HepG2 (cell line): Measurements from ENCODE around the gene ENDOU. TPM values are rescaled to one million over a fixed set of nuclear protein-coding genes. Genes with fewer than 3 reads are reported as not detected.
A peak's percentile ranks its signal among the peaks of the same experiment; 100 is the strongest.

Experiments
- ATAC-seq: fragments of 200-7000 bp; cut with Tn5 transposase; 3 replicates; pipeline ENCODE4 v1.9.1; 2020; ENCODE audit warnings: mild to moderate bottlenecking, moderate library complexity
- BruUV-seq: library from RNA; stranded (reverse); fragments of 400-500 nt; replicated peaks from 2 replicates; lab custom pipeline; 2021; lab: Mats Ljungman, UMichigan
- CTCF ChIA-PET: fragments of 300-600 bp; formaldehyde crosslinking; extraction: SDS; loops from one replicate; lab custom pipeline; 2021; ENCODE audit warnings: low total read pairs, inconsistent platforms, low intra/inter-chr PET ratio; lab: Yijun Ruan, JAX
- POLR2A ChIA-PET: fragments of 350-600 bp; sonication (Branson Sonifier 250); formaldehyde crosslinking; loops from one replicate; lab custom pipeline; 2020; ENCODE audit warnings: antibody characterized with exemption, inconsistent platforms; lab: Yijun Ruan, JAX
- DNase-seq: peaks from one replicate; pipeline ENCODE4 v3.0.0-alpha.2; 2015; ENCODE audit warnings: low spot score
- FAIRE-seq: peaks from 3 replicates; lab custom pipeline; 2011; peaks lifted over from hg19 to GRCh38; lab: Jason Lieb, UNC
- H2AFZ ChIP-seq: one replicate; pipeline ENCODE4 v1.6.1; 2011; ENCODE audit warnings: low read length, inconsistent platforms
- H3K27ac ChIP-seq: fragments of 300-600 bp; 3 replicates; pipeline ENCODE4 v1.8.0; 2011; ENCODE audit warnings: mixed run types, mild to moderate bottlenecking, mixed read lengths, low read length, inconsistent platforms; ENCODE audit not compliant: insufficient read depth; ENCODE audit errors: extremely low read length
- H3K27me3 ChIP-seq, 2 experiments: fragments of 200-600 bp in 1 of 2; 2 replicates in 1 of 2; 3 replicates in 1 of 2; pipeline versions ENCODE4 v1.6.0 to v1.8.0; 2011; ENCODE audit warnings: low read length in 2 of 2, mild to moderate bottlenecking in 2 of 2, moderate library complexity in 2 of 2, inconsistent platforms in 1 of 2; ENCODE audit not compliant: insufficient read depth in 2 of 2, control insufficient read depth in 1 of 2
- H3K36me3 ChIP-seq, 2 experiments: fragments of 200-600 bp in 1 of 2; replicated peaks in 1 of 2; 2 replicates in 1 of 2; 3 replicates in 1 of 2; pipeline versions ENCODE4 v1.5.1 to v1.8.0; 2011; ENCODE audit warnings: low read length in 2 of 2, inconsistent platforms in 1 of 2; ENCODE audit not compliant: insufficient read depth in 2 of 2, control insufficient read depth in 1 of 2
- H3K4me1 ChIP-seq: 2 replicates; pipeline ENCODE4 v1.5.1; 2012; ENCODE audit warnings: low read length, inconsistent platforms; ENCODE audit not compliant: insufficient read depth
- H3K4me2 ChIP-seq: 2 replicates; pipeline ENCODE4 v1.6.0; 2011; ENCODE audit warnings: low read depth, low read length, inconsistent platforms
- H3K4me3 ChIP-seq, 3 experiments: fragments of 200-600 bp in 1 of 3; sonication (generic), shearing (Covaris generic) in 1 of 3; replicated peaks in 1 of 3; 2 replicates each; pipeline ENCODE4 v1.5.1; 2011 to 2016; ENCODE audit warnings: low read length in 3 of 3, inconsistent platforms in 2 of 3, low read depth in 2 of 3, mild to moderate bottlenecking in 2 of 3, control low read depth in 1 of 3, mixed read lengths in 1 of 3; ENCODE audit not compliant: insufficient read depth in 1 of 3
- H3K79me2 ChIP-seq: one replicate; pipeline ENCODE4 v1.6.1; 2011; ENCODE audit warnings: low read length, inconsistent platforms; ENCODE audit not compliant: insufficient read depth
- H3K9ac ChIP-seq: 2 replicates; pipeline ENCODE4 v1.6.0; 2011; ENCODE audit warnings: mild to moderate bottlenecking, low read depth, low read length, inconsistent platforms; ENCODE audit not compliant: insufficient read depth
- H3K9me3 ChIP-seq: 2 replicates; pipeline ENCODE4 v1.5.1; 2012; ENCODE audit warnings: mild to moderate bottlenecking, low read length
- H4K20me1 ChIP-seq: 2 replicates; pipeline ENCODE4 v1.6.0; 2011; ENCODE audit warnings: inconsistent platforms, mild to moderate bottlenecking, low read length, moderate library complexity; ENCODE audit not compliant: insufficient read depth
- HIVEP1 ChIP-seq: sonication (generic); formaldehyde crosslinking; IDR thresholded peaks from 2 replicates; pipeline ENCODE4 v1.4.0; 2020; ENCODE audit warnings: mild to moderate bottlenecking, missing genetic modification reagents
- KDM5B ChIP-seq: sonication (generic); formaldehyde crosslinking; IDR thresholded peaks from 2 replicates; pipeline ENCODE4 v1.4.0; 2020; ENCODE audit warnings: missing genetic modification reagents, mild to moderate bottlenecking, borderline replicate concordance
- MLLT10 ChIP-seq: sonication (generic); formaldehyde crosslinking; IDR thresholded peaks from 2 replicates; pipeline ENCODE4 v1.4.0; 2020; ENCODE audit warnings: missing genetic modification reagents
- SOX13 ChIP-seq, 3 experiments: fragments of 450-650 bp in 1 of 3; sonication (generic) in 1 of 3; formaldehyde crosslinking in 1 of 3; IDR thresholded peaks in 2 of 3; conservative IDR thresholded peaks in 1 of 3; 2 replicates each; pipeline versions ENCODE4 v1.5.0 to v1.6.1; 2016 to 2020; ENCODE audit warnings: antibody characterized with exemption in 1 of 3, mild to moderate bottlenecking in 1 of 3, missing compliant biosample characterization in 1 of 3, missing genetic modification reagents in 1 of 3, moderate library complexity in 1 of 3
- ZFX ChIP-seq: sonication (generic); formaldehyde crosslinking; IDR thresholded peaks from 2 replicates; pipeline ENCODE4 v1.4.0; 2020; ENCODE audit warnings: mild to moderate bottlenecking, low read depth, missing genetic modification reagents, moderate library complexity
- ZNF441 ChIP-seq: sonication (generic); formaldehyde crosslinking; IDR thresholded peaks from 2 replicates; pipeline ENCODE4 v1.7.0; 2021; ENCODE audit warnings: missing genetic modification reagents, borderline replicate concordance
- ZNF614 ChIP-seq: IDR thresholded peaks from 2 replicates; pipeline ENCODE4 v1.6.1; 2018; ENCODE audit warnings: missing biosample characterization, missing genetic modification reagents, inconsistent platforms, borderline replicate concordance
- ZNF619 ChIP-seq: sonication (generic); formaldehyde crosslinking; IDR thresholded peaks from 2 replicates; pipeline ENCODE4 v1.4.0; 2020; ENCODE audit warnings: mild to moderate bottlenecking, missing genetic modification reagents
- ZNF768 ChIP-seq: sonication (generic); formaldehyde crosslinking; IDR thresholded peaks from 2 replicates; pipeline ENCODE4 v1.4.0; 2020; ENCODE audit warnings: missing genetic modification reagents
- ZNF878 ChIP-seq: sonication (generic); formaldehyde crosslinking; IDR thresholded peaks from 2 replicates; pipeline ENCODE4 v1.8.1; 2023; ENCODE audit warnings: mild to moderate bottlenecking, missing genetic modification reagents, moderate library complexity
- WGBS: methylation state at CpG from one replicate; pipeline ENCODE4 v1.1.6; 2017; ENCODE audit warnings: low lambda C conversion rate; 5-methylcytosine and 5-hydroxymethylcytosine counted together
- in situ Hi-C: cut with HindIII; loops from 2 replicates; pipeline ENCODE4 v1.10.0; 2017; ENCODE audit warnings: low pct_unique_long_range_greater_than_20kb; ENCODE audit not compliant: extremely low pct_ligation_motif_present
- intact Hi-C: fragments of 100-400 bp; cut with micrococcal nuclease; formaldehyde crosslinking; loops from one replicate; pipeline ENCODE4 v1.10.0; 2022; ENCODE audit not compliant: unreplicated experiment
- polyA plus RNA-seq, 8 experiments: library from polyadenylated mRNA; depleted of rRNA in 3 of 8; stranded (reverse) in 7 of 8; unstranded in 1 of 8; fragments of >200 nt; fragmentation: Illumina TruSeq in 4 of 8; extraction: Trizol in 4 of 8; gene quantifications; 2 replicates each; pipeline versions ENCODE4 v1.2.1 to v1.2.3, GENCODE V29; 2011 to 2016; ENCODE audit warnings: low read depth in 4 of 8, missing spikeins in 1 of 8, mixed read lengths in 1 of 8; ENCODE audit not compliant: insufficient read depth in 1 of 8
- total RNA-seq, 5 experiments: library from RNA; depleted of rRNA; stranded (reverse); fragments of >200 nt; fragmentation: Illumina TruSeq; extraction: Trizol; gene quantifications; 2 replicates each; pipeline ENCODE4 v1.2.3, GENCODE V29; 2016; ENCODE audit warnings: low read depth in 1 of 5
- TF ChIP-seq, protein P1 (sequence below): sonication (generic); formaldehyde crosslinking; conservative IDR thresholded peaks from 2 replicates; pipeline ENCODE4 v1.4.0; 2020; ENCODE audit warnings: missing genetic modification reagents
- TF ChIP-seq, protein P2 (sequence below): sonication (generic); formaldehyde crosslinking; IDR thresholded peaks from 2 replicates; pipeline ENCODE4 v1.5.0; 2020; ENCODE audit warnings: missing genetic modification reagents
- TF ChIP-seq, protein P3 (sequence below): sonication (generic); formaldehyde crosslinking; IDR thresholded peaks from 2 replicates; pipeline ENCODE4 v1.5.1; 2020; ENCODE audit warnings: mild to moderate bottlenecking, missing genetic modification reagents, borderline replicate concordance

Gene ENDOU
- total and polyA plus RNA-seq, 2 of the 13 experiments (the other 11 are each of a cell fraction or from before 2014, with no cell fraction given): not detected

DNA sequence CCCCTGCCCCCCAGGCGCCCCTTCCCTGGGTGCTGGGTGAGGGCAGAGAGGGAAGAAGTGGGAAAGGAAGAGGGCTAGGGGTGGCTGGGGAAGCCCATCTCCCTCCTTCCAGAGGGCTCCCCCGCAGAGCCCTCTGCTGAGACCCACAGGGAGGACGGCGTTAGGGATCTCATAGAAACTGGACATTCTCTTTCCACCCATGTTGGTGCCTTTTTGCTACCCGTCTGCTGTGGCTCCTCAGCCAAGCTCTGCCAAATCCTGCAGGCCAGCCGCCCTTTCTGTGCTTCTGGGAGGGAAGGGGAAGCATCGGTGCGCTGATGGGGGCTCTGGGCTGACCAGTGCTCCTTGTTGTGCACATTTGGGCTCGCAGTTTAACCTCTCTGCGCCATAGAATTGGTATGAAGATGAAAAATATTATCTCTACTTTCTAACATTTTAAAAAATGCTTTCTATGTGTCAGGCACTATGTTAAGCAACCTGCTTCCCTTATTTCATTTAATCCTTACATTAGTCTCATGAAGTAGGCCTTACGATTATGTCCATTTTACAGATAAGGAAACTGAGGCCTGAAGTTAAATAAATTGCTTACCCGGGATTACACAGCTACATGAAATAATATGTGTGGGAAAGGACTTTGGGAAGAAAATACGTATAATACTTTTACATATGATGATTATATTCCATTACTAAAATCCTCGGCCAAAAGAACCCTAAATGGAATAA, 48.7 kb upstream of the ENDOU start (continued):
- 0 out of 2 replicates have a peak, but pooled peaks have one; percentile 37 for TF ChIP-seq HIVEP1
- TF ChIP-seq, protein P1, sequence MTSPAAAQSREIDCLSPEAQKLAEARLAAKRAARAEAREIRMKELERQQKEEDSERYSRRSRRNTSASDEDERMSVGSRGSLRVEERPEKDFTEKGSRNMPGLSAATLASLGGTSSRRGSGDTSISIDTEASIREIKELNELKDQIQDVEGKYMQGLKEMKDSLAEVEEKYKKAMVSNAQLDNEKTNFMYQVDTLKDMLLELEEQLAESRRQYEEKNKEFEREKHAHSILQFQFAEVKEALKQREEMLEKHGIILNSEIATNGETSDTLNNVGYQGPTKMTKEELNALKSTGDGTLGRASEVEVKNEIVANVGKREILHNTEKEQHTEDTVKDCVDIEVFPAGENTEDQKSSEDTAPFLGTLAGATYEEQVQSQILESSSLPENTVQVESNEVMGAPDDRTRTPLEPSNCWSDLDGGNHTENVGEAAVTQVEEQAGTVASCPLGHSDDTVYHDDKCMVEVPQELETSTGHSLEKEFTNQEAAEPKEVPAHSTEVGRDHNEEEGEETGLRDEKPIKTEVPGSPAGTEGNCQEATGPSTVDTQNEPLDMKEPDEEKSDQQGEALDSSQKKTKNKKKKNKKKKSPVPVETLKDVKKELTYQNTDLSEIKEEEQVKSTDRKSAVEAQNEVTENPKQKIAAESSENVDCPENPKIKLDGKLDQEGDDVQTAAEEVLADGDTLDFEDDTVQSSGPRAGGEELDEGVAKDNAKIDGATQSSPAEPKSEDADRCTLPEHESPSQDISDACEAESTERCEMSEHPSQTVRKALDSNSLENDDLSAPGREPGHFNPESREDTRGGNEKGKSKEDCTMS: no peak
- TF ChIP-seq KDM5B (CRISPR knock-in tag): 0 out of 2 replicates have a peak, but pooled peaks have one; percentile 9
- TF ChIP-seq ZNF878 (CRISPR knock-in tag): no peak
- peak; percentile 29; the same call in 1 of the 2 replicates for TF ChIP-seq ZNF768

DNA sequence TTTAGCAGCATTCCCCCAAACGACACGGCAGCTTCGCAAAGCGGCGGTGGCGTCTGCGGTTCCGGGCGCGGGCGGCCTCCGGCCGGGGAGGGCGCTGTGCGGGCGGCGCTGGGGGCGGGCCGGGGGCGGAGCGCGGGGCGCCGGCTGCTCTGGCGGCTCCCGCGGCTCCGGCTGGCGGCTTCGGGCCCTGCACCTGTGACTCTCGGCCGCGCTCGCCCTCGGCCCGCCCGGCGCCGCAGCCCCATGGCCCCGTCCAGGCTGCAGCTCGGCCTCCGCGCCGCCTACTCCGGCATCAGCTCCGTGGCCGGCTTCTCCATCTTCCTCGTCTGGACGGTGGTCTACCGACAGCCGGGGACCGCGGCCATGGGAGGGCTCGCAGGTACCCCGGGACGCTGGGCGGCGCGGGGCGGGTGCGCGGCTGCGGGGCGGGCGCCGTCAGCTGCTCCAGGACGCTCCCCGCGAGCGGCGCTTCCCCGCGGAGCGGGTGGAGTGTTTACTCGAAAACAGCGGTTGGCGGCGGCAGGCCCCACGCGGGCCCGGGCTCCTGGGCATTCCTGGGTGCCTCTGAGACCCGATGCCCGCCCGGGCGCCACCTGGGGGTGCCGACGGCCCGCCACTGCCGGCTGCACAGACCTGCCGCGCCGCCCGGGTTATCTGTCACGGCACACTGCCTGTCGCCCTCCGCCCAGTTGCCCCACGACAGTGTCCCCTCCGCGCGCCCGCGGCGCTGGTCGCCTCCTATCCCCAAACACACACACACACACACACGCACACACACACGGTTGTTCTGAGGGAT, 48.0 kb upstream of the ENDOU start, which contains the start of gene SLC48A1:
SLC48A1 (plus strand) TSS at position 177 of the 796 bp plus-strand sequence; CDS start at position 244, 67 bp downstream.
- H3K9ac ChIP-seq: peak within 1 kb of the TSS; percentile 75
- H3K36me3 ChIP-seq: no peaks in the 10 kb centered on the region
- intact Hi-C loops: no loop called here
- CTCF ChIA-PET: interaction anchor here (1.1 kb wide), 1 partner anchor 56 kb away, joined by 4 read pairs; no protein-coding TSS in a partner anchor
- H3K27me3 ChIP-seq: peaks cover 3 to 8% of the 10 kb centered on the region in 2 experiments; a peak in 2 of 5 replicates
- H2AFZ ChIP-seq: no peak within 1 kb of the TSS
- no peaks in the 10 kb centered on the region for H3K79me2 ChIP-seq
- no peak within 1 kb of the TSS for H3K27ac ChIP-seq
- DNase-seq (peak; percentile 30), ATAC-seq (peak; percentile 90), FAIRE-seq (no peak)
- H3K9me3 ChIP-seq: no peaks in the 10 kb centered on the region
- POLR2A ChIA-PET: interaction anchor here (1.0 to 1.6 kb wide), 2 partner anchors 15 to 48 kb away, joined by 3 to 6 read pairs; partner anchors contain the start of gene RAPGEF3
- H3K4me1 ChIP-seq: peaks cover 63% of the 10 kb centered on the region
- no peaks in the 10 kb centered on the region for H4K20me1 ChIP-seq
- in situ Hi-C loops: no loop called here
- peak within 1 kb of the TSS; percentile 96 for H3K4me2 ChIP-seq
- WGBS: 0% methylated on average over 12 of the region's 106 CpGs
- peak within 1 kb of the TSS; percentile 71 to 81 (median 76) for H3K4me3 ChIP-seq
- no TSS peak for BruUV-seq
- no peak for TF ChIP-seq MLLT10 (CRISPR knock-in tag)
- TF ChIP-seq SOX13 (IDR thresholded peaks at IDR 0.05): no peak
- no peak for TF ChIP-seq SOX13 (CRISPR knock-in tag; conservative IDR thresholded peaks at IDR 0.05 in 1 of 2, IDR thresholded peaks at IDR 0.05 in 1 of 2)
- TF ChIP-seq, protein P2, sequence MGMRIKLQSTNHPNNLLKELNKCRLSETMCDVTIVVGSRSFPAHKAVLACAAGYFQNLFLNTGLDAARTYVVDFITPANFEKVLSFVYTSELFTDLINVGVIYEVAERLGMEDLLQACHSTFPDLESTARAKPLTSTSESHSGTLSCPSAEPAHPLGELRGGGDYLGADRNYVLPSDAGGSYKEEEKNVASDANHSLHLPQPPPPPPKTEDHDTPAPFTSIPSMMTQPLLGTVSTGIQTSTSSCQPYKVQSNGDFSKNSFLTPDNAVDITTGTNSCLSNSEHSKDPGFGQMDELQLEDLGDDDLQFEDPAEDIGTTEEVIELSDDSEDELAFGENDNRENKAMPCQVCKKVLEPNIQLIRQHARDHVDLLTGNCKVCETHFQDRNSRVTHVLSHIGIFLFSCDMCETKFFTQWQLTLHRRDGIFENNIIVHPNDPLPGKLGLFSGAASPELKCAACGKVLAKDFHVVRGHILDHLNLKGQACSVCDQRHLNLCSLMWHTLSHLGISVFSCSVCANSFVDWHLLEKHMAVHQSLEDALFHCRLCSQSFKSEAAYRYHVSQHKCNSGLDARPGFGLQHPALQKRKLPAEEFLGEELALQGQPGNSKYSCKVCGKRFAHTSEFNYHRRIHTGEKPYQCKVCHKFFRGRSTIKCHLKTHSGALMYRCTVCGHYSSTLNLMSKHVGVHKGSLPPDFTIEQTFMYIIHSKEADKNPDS (CRISPR knock-in tag): no peak
- TF ChIP-seq, protein P3, sequence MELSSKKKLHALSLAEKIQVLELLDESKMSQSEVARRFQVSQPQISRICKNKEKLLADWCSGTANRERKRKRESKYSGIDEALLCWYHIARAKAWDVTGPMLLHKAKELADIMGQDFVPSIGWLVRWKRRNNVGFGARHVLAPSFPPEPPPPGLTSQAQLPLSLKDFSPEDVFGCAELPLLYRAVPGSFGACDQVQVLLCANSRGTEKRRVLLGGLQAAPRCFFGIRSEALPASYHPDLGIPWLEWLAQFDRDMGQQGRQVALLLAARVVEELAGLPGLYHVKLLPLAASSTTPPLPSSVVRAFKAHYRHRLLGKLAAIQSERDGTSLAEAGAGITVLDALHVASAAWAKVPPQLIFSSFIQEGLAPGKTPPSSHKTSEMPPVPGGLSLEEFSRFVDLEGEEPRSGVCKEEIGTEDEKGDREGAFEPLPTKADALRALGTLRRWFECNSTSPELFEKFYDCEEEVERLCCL (CRISPR knock-in tag): no peak
- TF ChIP-seq ZNF614 (CRISPR knock-in tag): no peak
- TF ChIP-seq ZNF619 (CRISPR knock-in tag): no peak
- TF ChIP-seq ZFX (CRISPR knock-in tag): peak; percentile 82
- TF ChIP-seq ZNF441 (CRISPR knock-in tag): 0 out of 2 replicates have a peak, but pooled peaks have one; percentile 23
